ENCODE results near the gene POU6F1. TPM values are rescaled to one million over a fixed set of nuclear protein-coding genes. Genes with fewer than 3 reads are reported as not detected.

The POU6F1 gene
- total and polyA plus RNA-seq, 10 of the 15 experiments (the other 5 are each of a cell fraction or from before 2014, with no cell fraction given), result 0.26 to 4.2 (median 1.2) TPM

DNA sequence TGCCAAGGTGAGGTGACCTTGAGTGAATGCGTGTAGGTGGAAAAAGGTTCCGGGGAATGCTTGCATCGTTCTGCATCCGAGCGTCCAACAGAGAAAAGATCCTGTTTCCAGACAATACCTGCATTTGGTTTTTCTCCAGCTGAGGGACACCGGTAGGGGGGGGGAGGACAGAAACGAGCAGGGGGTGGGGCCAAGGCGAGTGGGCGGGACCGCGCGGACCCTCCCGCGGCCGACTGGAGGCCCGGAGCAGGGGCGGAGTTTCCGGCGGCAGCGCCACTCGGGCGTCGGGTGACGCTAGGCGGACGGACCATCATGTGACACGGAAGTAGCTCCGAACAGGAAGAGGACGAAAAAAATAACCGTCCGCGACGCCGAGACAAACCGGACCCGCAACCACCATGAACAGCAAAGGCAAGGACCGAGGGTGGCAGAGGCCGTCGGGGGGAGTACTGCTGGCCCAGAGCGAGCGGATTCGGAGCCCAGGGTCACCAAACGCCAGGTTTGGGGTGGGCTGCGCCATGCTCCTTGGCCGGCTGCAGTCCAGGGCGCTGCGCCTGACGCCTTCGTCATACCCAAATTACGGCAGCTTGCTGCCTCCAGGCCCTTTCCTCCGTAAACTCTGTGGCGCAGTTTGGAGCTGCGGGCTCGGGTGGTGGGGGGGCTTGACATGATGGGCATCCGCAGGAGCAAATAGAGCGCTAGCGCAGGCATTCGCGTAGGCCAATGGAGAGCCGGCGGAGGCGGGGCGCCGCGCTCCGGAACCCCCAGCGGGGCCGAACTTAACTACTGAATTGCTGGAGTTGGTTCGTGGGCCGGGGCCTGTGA, 20.9 kb upstream of the POU6F1 start, which contains the start of gene DAZAP2:
Gene DAZAP2, plus strand, starts transcription at position 317 of the 825 bp plus-strand sequence. Its CDS starts 82 bp downstream, at position 399.
- H3K79me2 ChIP-seq (ENCODE audit: control insufficient read depth, insufficient read depth, low read length), result peaks cover 24% of the 10 kb centered on the region
- peaks cover 6 to 25% of the 10 kb centered on the region in 2 experiments for H3K36me3 ChIP-seq (ENCODE audit: control insufficient read depth in 2 of 2, insufficient read depth in 2 of 2, low read length in 1 of 2)
- H4K20me1 ChIP-seq (ENCODE audit: control insufficient read depth, insufficient read depth), result no peaks in the 10 kb centered on the region
- no peaks in the 10 kb centered on the region for H3K27me3 ChIP-seq (replicated peaks in 1 of 2; ENCODE audit: control insufficient read depth in 2 of 2, insufficient read depth in 2 of 2, low read length in 1 of 2)
- ChIA-PET RAD21 (ENCODE audit: unreplicated experiment) (interaction anchor here (0.5 to 1.5 kb wide), 9 partner anchors 9 to 474 kb away, joined by 3 to 9 read pairs (median 4); partner anchors contain the start of genes POU6F1 and SLC11A2), SMC1A (ENCODE audit: uncharacterized antibody, unreplicated experiment) (interaction anchor here (0.6 to 1.5 kb wide), 9 partner anchors 14 to 473 kb away, joined by 3 to 8 read pairs (median 3); partner anchors contain the start of gene POU6F1), CTCF (interaction anchor here (0.5 to 2.7 kb wide), 13 partner anchors 14 to 1758 kb away, joined by 3 to 11 read pairs (median 4); partner anchors contain the start of genes POU6F1 and SMAGP), POLR2A (interaction anchor here (0.6 to 2.0 kb wide), 16 partner anchors 8 to 891 kb away, joined by 3 to 16 read pairs (median 4); partner anchors contain the start of genes CSRNP2, LETMD1, NR4A1 and POU6F1)
- H3K9me3 ChIP-seq (replicated peaks; ENCODE audit: control insufficient read depth, insufficient read depth, low read length), result no peaks in the 10 kb centered on the region
- ATAC-seq, result peak; percentile 97
- in situ Hi-C loops (cut with MboI) (no loop called here), intact Hi-C loops (cut with micrococcal nuclease; ENCODE audit: unreplicated experiment) (loop anchor here (2.0 to 5.0 kb wide), 2 partner anchors 66 to 191 kb away; partner anchors contain the start of genes LETMD1 and TFCP2)
- WGBS (ENCODE audit: insufficient coverage, insufficient replicate concordance, low lambda C conversion rate, missing lambda C conversion rate), result under 1% methylated on average over 68 of the region's 70 CpGs
- peak within 1 kb of the TSS; percentile 99 for H3K4me2 ChIP-seq (ENCODE audit: control insufficient read depth, insufficient read depth)
- peak; percentile 88 for DNase-seq (ENCODE audit: low read depth, low spot score)
- H2AFZ ChIP-seq (ENCODE audit: control insufficient read depth, low read depth, low read length), result peak within 1 kb of the TSS; percentile 98
- H3K27ac ChIP-seq (ENCODE audit: control insufficient read depth, insufficient read depth), result peak within 1 kb of the TSS; percentile 98
- peaks cover 3% of the 10 kb centered on the region; the same call in 1 of the 2 replicates for H3K4me1 ChIP-seq (ENCODE audit: control insufficient read depth, insufficient read depth, low read length)
- H3K4me3 ChIP-seq, result peak within 1 kb of the TSS; percentile 79
- FAIRE-seq, result peak; percentile 83
- H3K9ac ChIP-seq (ENCODE audit: control insufficient read depth, insufficient read depth, low read length), result peak within 1 kb of the TSS; percentile 100
- BruUV-seq (replicated peaks), result TSS peak; percentile 84
- peak; percentile 92 for TF ChIP-seq FOS (IDR thresholded peaks at IDR 0.05; ENCODE audit: borderline replicate concordance, extremely low read depth, insufficient read length)
- no peak for TF ChIP-seq RFX5 (IDR thresholded peaks at IDR 0.05; ENCODE audit: low read depth, low read length)
- TF ChIP-seq ZNF687 (IDR thresholded peaks at IDR 0.05), result peak; percentile 18; the same call in 1 of the 2 replicates
- no peak; a peak in 1 of 4 replicates for TF ChIP-seq ETV6 (conservative IDR thresholded peaks at IDR 0.05 in 1 of 2, IDR thresholded peaks at IDR 0.05 in 1 of 2; ENCODE audit: borderline replicate concordance in 1 of 2, low read depth in 1 of 2)
- TF ChIP-seq DPF2 (IDR thresholded peaks at IDR 0.05), result peak; percentile 97
- no peak for TF ChIP-seq NR2F1 (conservative IDR thresholded peaks at IDR 0.05)
- TF ChIP-seq LARP7 (IDR thresholded peaks at IDR 0.05), result peak; percentile 98
- peak; percentile 55; the same call in 1 of the 2 replicates for TF ChIP-seq FOXK2 (IDR thresholded peaks at IDR 0.05)
- TF ChIP-seq ATF7 (IDR thresholded peaks at IDR 0.05; ENCODE audit: low read depth), result 0 out of 2 replicates have a peak, but pooled peaks have one; percentile 26
- TF ChIP-seq MYC (IDR thresholded peaks at IDR 0.05; ENCODE audit: insufficient read depth, insufficient read length, insufficient replicate concordance, low read length, severe bottlenecking), result peak; percentile 27
- TF ChIP-seq, protein P1, sequence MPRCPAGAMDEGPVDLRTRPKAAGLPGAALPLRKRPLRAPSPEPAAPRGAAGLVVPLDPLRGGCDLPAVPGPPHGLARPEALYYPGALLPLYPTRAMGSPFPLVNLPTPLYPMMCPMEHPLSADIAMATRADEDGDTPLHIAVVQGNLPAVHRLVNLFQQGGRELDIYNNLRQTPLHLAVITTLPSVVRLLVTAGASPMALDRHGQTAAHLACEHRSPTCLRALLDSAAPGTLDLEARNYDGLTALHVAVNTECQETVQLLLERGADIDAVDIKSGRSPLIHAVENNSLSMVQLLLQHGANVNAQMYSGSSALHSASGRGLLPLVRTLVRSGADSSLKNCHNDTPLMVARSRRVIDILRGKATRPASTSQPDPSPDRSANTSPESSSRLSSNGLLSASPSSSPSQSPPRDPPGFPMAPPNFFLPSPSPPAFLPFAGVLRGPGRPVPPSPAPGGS (IDR thresholded peaks at IDR 0.05; ENCODE audit: borderline replicate concordance, insufficient read depth, low read depth, low read length, poor library complexity, severe bottlenecking), result no peak
- no peak for TF ChIP-seq SMC3 (IDR thresholded peaks at IDR 0.05; ENCODE audit: borderline replicate concordance, low read length)
- no peak for TF ChIP-seq BCLAF1 (IDR thresholded peaks at IDR 0.05)
